Small intestine (tissue), 7 donors: ENCODE results near the gene CHST14. TPM values are rescaled to one million over a fixed set of nuclear protein-coding genes. Genes with fewer than 3 reads are reported as not detected.

Experiments
- DNase-seq, 2 donors: peaks; one replicate each; pipeline versions ENCODE4 v3.0.0 to v3.0.0-alpha.2; 2013
- FAIRE-seq: peaks from 2 replicates; lab custom pipeline; 2012; peaks lifted over from hg19 to GRCh38; lab: Jason Lieb, UNC
- H3K27ac ChIP-seq, 3 donors: one replicate each; pipeline ENCODE4 v1.5.1; 2013; ENCODE audit warnings: low read length in 2 of 3, mild to moderate bottlenecking in 2 of 3, control low read depth in 1 of 3, inconsistent platforms in 1 of 3, low read depth in 1 of 3, moderate library complexity in 1 of 3
- H3K27me3 ChIP-seq, 3 donors: one replicate each; pipeline ENCODE4 v1.6.1; 2013; ENCODE audit warnings: low read length in 3 of 3, inconsistent platforms in 1 of 3; ENCODE audit not compliant: control insufficient read depth in 3 of 3, insufficient read depth in 3 of 3
- H3K36me3 ChIP-seq, 3 donors: one replicate each; pipeline ENCODE4 v1.6.1; 2013; ENCODE audit warnings: low read length in 3 of 3, inconsistent platforms in 1 of 3, low read depth in 1 of 3, mild to moderate bottlenecking in 1 of 3, moderate library complexity in 1 of 3; ENCODE audit not compliant: control insufficient read depth in 3 of 3, insufficient read depth in 2 of 3
- H3K4me1 ChIP-seq, 3 donors: one replicate each; pipeline ENCODE4 v1.6.1; 2013; ENCODE audit warnings: low read length in 2 of 3, inconsistent platforms in 1 of 3, low read depth in 1 of 3, mild to moderate bottlenecking in 1 of 3, moderate library complexity in 1 of 3; ENCODE audit not compliant: control insufficient read depth in 3 of 3, insufficient read depth in 2 of 3
- H3K4me3 ChIP-seq, 3 donors: one replicate each; pipeline ENCODE4 v1.5.1; 2013; ENCODE audit warnings: low read length in 3 of 3, control low read depth in 1 of 3, inconsistent platforms in 1 of 3, low read depth in 1 of 3, mild to moderate bottlenecking in 1 of 3, moderate library complexity in 1 of 3
- H3K9me3 ChIP-seq, 2 donors: one replicate each; pipeline ENCODE4 v1.6.1; 2013; ENCODE audit warnings: low read depth in 1 of 2, low read length in 1 of 2; ENCODE audit not compliant: control insufficient read depth in 2 of 2, insufficient read depth in 1 of 2
- WGBS, 3 donors: extraction: QIAGEN DNeasy Blood & Tissue Kit; methylation state at CpG; one replicate each; pipeline ENCODE4 v1.1.7; 2013; 5-methylcytosine and 5-hydroxymethylcytosine counted together
- polyA plus RNA-seq, 4 donors: library from polyadenylated mRNA; stranded (reverse) in 3 of 4; unstranded in 1 of 4; fragments of 200-250 nt in 3 of 4; fragments of 120-200 nt in 1 of 4; gene quantifications; one replicate each; pipeline versions ENCODE4 v1.2.1 to v1.2.3, GENCODE V29; 2013
- donor health status: healthy with polysubstance abuse.
- donor health status: control.
- donor health status: control.
- donor health status: Bipolar disorder and iron deficiency.
- donor health status: healthy.

The CHST14 gene
- polyA plus RNA-seq, 4 donors, result 0.45 to 11.3 (median 3.7) TPM

GRCh38 chr15:40429068-40429710 lies 41.6 kb upstream of the CHST14 start:
- FAIRE-seq (no peak), DNase-seq (no peak)
- no peak overlapping the region for H3K27ac ChIP-seq
- peaks cover 0 to 3% (median 0%) of the 10 kb centered on the region in 3 donors for H3K27me3 ChIP-seq
- H3K36me3 ChIP-seq, result peaks cover 0 to 8% (median 0%) of the 10 kb centered on the region in 3 donors
- H3K4me1 ChIP-seq, result peaks cover 0 to 4% (median 0%) of the 10 kb centered on the region in 3 donors
- WGBS, 3 donors, result 83 to 91% (median 89%) methylated on average over 9 to 10 of the region's 10 CpGs
- no peaks in the 10 kb centered on the region for H3K9me3 ChIP-seq
- no peak overlapping the region for H3K4me3 ChIP-seq

DNA sequence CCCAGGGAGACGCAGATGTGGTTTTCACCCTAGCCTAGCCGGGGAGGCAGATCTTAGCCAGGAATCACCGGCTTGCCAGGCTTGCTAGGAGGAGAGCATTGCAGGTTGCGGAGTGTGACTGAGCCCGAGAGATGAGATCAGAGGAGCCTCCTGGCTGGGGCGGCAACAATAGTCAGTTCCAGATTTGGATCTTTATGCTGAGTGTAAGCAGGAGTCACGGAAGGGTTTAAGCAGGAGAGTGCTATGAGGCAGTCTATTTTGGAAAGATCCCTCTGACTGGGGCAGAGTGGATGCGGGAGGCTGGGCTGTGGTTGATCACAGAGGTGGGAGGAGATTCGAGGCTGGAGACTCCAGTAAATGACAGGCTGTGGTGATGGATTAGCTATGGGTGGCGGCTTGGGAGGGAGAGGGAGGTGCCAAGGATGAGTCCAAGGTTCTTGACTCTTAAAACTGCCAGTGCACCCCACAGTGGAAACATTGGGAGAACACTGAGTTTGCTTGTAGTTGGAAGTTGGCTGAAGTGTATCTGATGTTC lies 40.4 kb upstream of the CHST14 start:
- H3K27me3 ChIP-seq, result peaks cover 0 to 11% (median 1%) of the 10 kb centered on the region in 3 donors
- 10 to 45% (median 32%) methylated on average over 10 of the region's 10 CpGs for WGBS, 3 donors
- H3K4me3 ChIP-seq, result no peak overlapping the region
- peaks cover 0 to 6% (median 0%) of the 10 kb centered on the region in 3 donors for H3K4me1 ChIP-seq
- peaks cover 0 to 8% (median 0%) of the 10 kb centered on the region in 3 donors for H3K36me3 ChIP-seq
- DNase-seq, result peak; percentile 56 to 79
- no peak overlapping the region for H3K27ac ChIP-seq
- H3K9me3 ChIP-seq, result no peaks in the 10 kb centered on the region
- FAIRE-seq, result no peak

- WGBS, 3 donors, result 50 to 59% (median 58%) methylated on average over 19 to 20 of the region's 20 CpGs
- no peak overlapping the region for H3K27ac ChIP-seq
- H3K27me3 ChIP-seq, result peaks cover 0 to 59% (median 12%) of the 10 kb centered on the region in 3 donors
- FAIRE-seq, result no peak
- H3K4me1 ChIP-seq, result peaks cover 0 to 43% (median 3%) of the 10 kb centered on the region in 3 donors
- H3K36me3 ChIP-seq, result peaks cover 0 to 4% (median 0%) of the 10 kb centered on the region in 3 donors
- no peaks in the 10 kb centered on the region for H3K9me3 ChIP-seq
- DNase-seq, result no peak
- peak overlapping the region in 1 of 3 donors; percentile 9 for H3K4me3 ChIP-seq
Measured at GRCh38 chr15:40435023-40435709, 35.6 kb upstream of the CHST14 start.

- no peak overlapping the region for H3K27ac ChIP-seq
- 7 to 20% (median 9%) methylated on average over 15 of the region's 15 CpGs for WGBS, 3 donors
- H3K27me3 ChIP-seq, result peaks cover 0 to 62% (median 12%) of the 10 kb centered on the region in 3 donors
- FAIRE-seq (no peak), DNase-seq (peak in 1 of 2 donors; percentile 39)
- no peaks in the 10 kb centered on the region for H3K9me3 ChIP-seq
- peaks cover 0 to 4% (median 0%) of the 10 kb centered on the region in 3 donors for H3K36me3 ChIP-seq
- peaks cover 0 to 44% (median 3%) of the 10 kb centered on the region in 3 donors for H3K4me1 ChIP-seq
- H3K4me3 ChIP-seq, result peak overlapping the region in 2 of 3 donors; percentile 9 to 16
Measured at GRCh38 chr15:40435710-40436089, 35.1 kb upstream of the CHST14 start.

GRCh38 chr15:40436116-40436891 lies 34.5 kb upstream of the CHST14 start:
- Histone ChIP-seq H3K4me1 (peaks cover 0 to 42% (median 3%) of the 10 kb centered on the region in 3 donors), H3K4me3 (peak overlapping the region; percentile 7 to 30 (median 16)), H3K9me3 (no peaks in the 10 kb centered on the region), H3K27me3 (peaks cover 0 to 62% (median 12%) of the 10 kb centered on the region in 3 donors), H3K27ac (no peak overlapping the region), H3K36me3 (peaks cover 0 to 4% (median 0%) of the 10 kb centered on the region in 3 donors)
- peak; percentile 36 to 67 for DNase-seq
- WGBS, 3 donors, result 0% methylated on average over 29 to 37 of the region's 39 CpGs
- no peak for FAIRE-seq

GRCh38 chr15:40436892-40437751 lies 33.7 kb upstream of the CHST14 start:
- peaks cover 0 to 62% (median 12%) of the 10 kb centered on the region in 3 donors for H3K27me3 ChIP-seq
- DNase-seq, result no peak
- peak overlapping the region in 1 of 3 donors; percentile 30 for H3K4me3 ChIP-seq
- no peaks in the 10 kb centered on the region for H3K9me3 ChIP-seq
- WGBS, 3 donors, result 11 to 29% (median 28%) methylated on average over 17 of the region's 17 CpGs
- no peak for FAIRE-seq
- no peak overlapping the region for H3K27ac ChIP-seq
- peaks cover 0 to 42% (median 3%) of the 10 kb centered on the region in 3 donors for H3K4me1 ChIP-seq
- peaks cover 0 to 4% (median 0%) of the 10 kb centered on the region in 3 donors for H3K36me3 ChIP-seq

- Histone ChIP-seq H3K4me1 (peaks cover 3 to 49% (median 3%) of the 10 kb centered on the region in 3 donors), H3K27me3 (peaks cover 0 to 62% (median 12%) of the 10 kb centered on the region in 3 donors), H3K4me3 (no peak overlapping the region), H3K36me3 (no peaks in the 10 kb centered on the region), H3K9me3 (no peaks in the 10 kb centered on the region), H3K27ac (no peak overlapping the region)
- DNase-seq, result no peak
- WGBS, 3 donors, result 55 to 75% (median 71%) methylated on average over 21 of the region's 21 CpGs
- FAIRE-seq, result no peak
Measured at GRCh38 chr15:40437752-40438687, 32.8 kb upstream of the CHST14 start.
